ENCODE measurements around the gene MAP7D1.

GRCh38 chr1:36211841-36212240 lies 55.9 kb downstream of the MAP7D1 start:
- TF ChIP-seq CTCF (IDR thresholded peaks at IDR 0.05; ENCODE audit: low read depth, low read length) (no peak), POLR2A (IDR thresholded peaks at IDR 0.05; ENCODE audit: extremely low read depth, insufficient read length) (no peak), MAX (IDR thresholded peaks at IDR 0.05; ENCODE audit: low read depth, low read length) (no peak), MYC (IDR thresholded peaks at IDR 0.05; ENCODE audit: low read depth, low read length) (no peak)
